Right lobe of liver (tissue), 6 donors: ENCODE data around the gene FCHSD1. TPM values are rescaled to one million over a fixed set of nuclear protein-coding genes. Genes with fewer than 3 reads are reported as not detected.

Experiments
- ATAC-seq, 4 donors: fragments of 200-7000 bp; cut with Tn5 transposase; one replicate each; pipeline ENCODE4 v1.9.1; 2020; ENCODE audit warnings: mild to moderate bottlenecking in 4 of 4, moderate library complexity in 4 of 4
- DNase-seq, 3 donors: peaks; one replicate each; pipeline ENCODE4 v3.0.0-alpha.2; 2020
- H3K27ac ChIP-seq, 3 donors: fragments of 200-600 bp; one replicate each; pipeline ENCODE4 v1.8.0; 2022
- H3K27me3 ChIP-seq, 2 donors: fragments of 200-600 bp; one replicate each; pipeline ENCODE4 v1.8.0; 2022
- H3K36me3 ChIP-seq, 4 donors: fragments of 200-600 bp; sonication (generic) in 1 of 4; one replicate each; pipeline versions ENCODE4 v1.5.1 to v1.8.0; 2017 to 2022; ENCODE audit warnings: control low read depth in 1 of 4
- H3K4me1 ChIP-seq, 4 donors: fragments of 200-600 bp; sonication (generic) in 1 of 4; one replicate each; pipeline versions ENCODE4 v1.5.1 to v1.8.0; 2017 to 2022; ENCODE audit warnings: control low read depth in 1 of 4
- H3K4me3 ChIP-seq, 3 donors: fragments of 200-600 bp; one replicate each; pipeline ENCODE4 v1.8.0; 2022
- H3K9me3 ChIP-seq, 4 donors: fragments of 200-600 bp; sonication (generic) in 1 of 4; one replicate each; pipeline versions ENCODE4 v1.5.1 to v1.8.0; 2017 to 2022; ENCODE audit warnings: control low read depth in 1 of 4
- POLR2A ChIP-seq: fragments of 450-650 bp; IDR thresholded peaks from one replicate; pipeline ENCODE4 v1.6.1; 2017; ENCODE audit warnings: antibody characterized with exemption, mild to moderate bottlenecking
- WGBS: methylation state at CpG from one replicate; pipeline ENCODE4 v1.1.6; 2018; ENCODE audit warnings: low coverage, low lambda C conversion rate; ENCODE audit not compliant: insufficient coverage; ENCODE audit errors: missing lambda C conversion rate; 5-methylcytosine and 5-hydroxymethylcytosine counted together
- intact Hi-C, 2 donors: fragments of 100-400 bp; cut with DNase I; formaldehyde crosslinking; loops; one replicate each; pipeline versions ENCODE4 v1.11.2 to v1.14.1; 2022
- total RNA-seq, 6 experiments: library from RNA; depleted of rRNA in 2 of 6; stranded (reverse); fragments of >200 nt in 2 of 6; fragmentation: NEBNext Ultra II Directional in 3 of 6; extraction: Animal tissue kit (Norgen Biotek cat#: 25700) in 3 of 6; gene quantifications; one replicate each; pipeline versions ENCODE4 v1.1.0 to v1.2.4, GENCODE V29; 2016 to 2023
- TF ChIP-seq, protein P1 (sequence below), 4 donors: fragments of 200-600 bp in 3 of 4; fragments of 450-650 bp in 1 of 4; IDR thresholded peaks; one replicate each; pipeline versions ENCODE4 v1.5.1 to v1.8.0; 2016 to 2022; ENCODE audit warnings: antibody characterized with exemption in 4 of 4, mild to moderate bottlenecking in 2 of 4
- donor health status: DM: no; HTN: yes; CAD: no.
- donor health status: DM: no; HTN: no; CAD: no.
- donor health status: DM: no; HTN: no; CAD: no.
- donor health status: DM: no; HTN: yes; CAD: no.
- donor health status: DM: no; HTN: yes; CAD: no.

FCHSD1 gene
- total RNA-seq, 6 experiments from 2014 or later: 0.77 to 6.4 (median 3.3) TPM

- 16% methylated on average over 1 of the region's 1 CpG for WGBS
- no peak for DNase-seq
- intact Hi-C loops: no loop called here
- Histone ChIP-seq H3K9me3 (no peaks in the 10 kb centered on the region), H3K36me3 (no peaks in the 10 kb centered on the region), H3K4me1 (peaks cover 0 to 80% (median 29%) of the 10 kb centered on the region in 4 donors), H3K27ac (peak overlapping the region; percentile 28 to 96 (median 71)), H3K27me3 (no peaks in the 10 kb centered on the region), H3K4me3 (peak overlapping the region in 1 of 3 donors; percentile 20)
- peak; percentile 81 to 92 (median 88) for ATAC-seq
- no peak for TF ChIP-seq POLR2A
- TF ChIP-seq, protein P1, sequence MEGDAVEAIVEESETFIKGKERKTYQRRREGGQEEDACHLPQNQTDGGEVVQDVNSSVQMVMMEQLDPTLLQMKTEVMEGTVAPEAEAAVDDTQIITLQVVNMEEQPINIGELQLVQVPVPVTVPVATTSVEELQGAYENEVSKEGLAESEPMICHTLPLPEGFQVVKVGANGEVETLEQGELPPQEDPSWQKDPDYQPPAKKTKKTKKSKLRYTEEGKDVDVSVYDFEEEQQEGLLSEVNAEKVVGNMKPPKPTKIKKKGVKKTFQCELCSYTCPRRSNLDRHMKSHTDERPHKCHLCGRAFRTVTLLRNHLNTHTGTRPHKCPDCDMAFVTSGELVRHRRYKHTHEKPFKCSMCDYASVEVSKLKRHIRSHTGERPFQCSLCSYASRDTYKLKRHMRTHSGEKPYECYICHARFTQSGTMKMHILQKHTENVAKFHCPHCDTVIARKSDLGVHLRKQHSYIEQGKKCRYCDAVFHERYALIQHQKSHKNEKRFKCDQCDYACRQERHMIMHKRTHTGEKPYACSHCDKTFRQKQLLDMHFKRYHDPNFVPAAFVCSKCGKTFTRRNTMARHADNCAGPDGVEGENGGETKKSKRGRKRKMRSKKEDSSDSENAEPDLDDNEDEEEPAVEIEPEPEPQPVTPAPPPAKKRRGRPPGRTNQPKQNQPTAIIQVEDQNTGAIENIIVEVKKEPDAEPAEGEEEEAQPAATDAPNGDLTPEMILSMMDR (IDR thresholded peaks at IDR 0.05): no peak
Measured at GRCh38 chr5:141608557-141608956, 42.7 kb downstream of the FCHSD1 start.

GRCh38 chr5:141608046-141608445 is 43.2 kb downstream of the FCHSD1 start:
- no peak for TF ChIP-seq POLR2A
- TF ChIP-seq, protein P1 (IDR thresholded peaks at IDR 0.05): no peak
- H3K4me3 ChIP-seq: no peak overlapping the region
- intact Hi-C loops: no loop called here
- no peaks in the 10 kb centered on the region for H3K36me3 ChIP-seq
- H3K27ac ChIP-seq: peak overlapping the region; percentile 28 to 96 (median 71)
- WGBS: 39% methylated on average over 2 of the region's 2 CpGs
- H3K4me1 ChIP-seq: peaks cover 0 to 75% (median 28%) of the 10 kb centered on the region in 4 donors
- no peak for DNase-seq
- H3K9me3 ChIP-seq: no peaks in the 10 kb centered on the region
- ATAC-seq: no peak
- no peaks in the 10 kb centered on the region for H3K27me3 ChIP-seq

DNA sequence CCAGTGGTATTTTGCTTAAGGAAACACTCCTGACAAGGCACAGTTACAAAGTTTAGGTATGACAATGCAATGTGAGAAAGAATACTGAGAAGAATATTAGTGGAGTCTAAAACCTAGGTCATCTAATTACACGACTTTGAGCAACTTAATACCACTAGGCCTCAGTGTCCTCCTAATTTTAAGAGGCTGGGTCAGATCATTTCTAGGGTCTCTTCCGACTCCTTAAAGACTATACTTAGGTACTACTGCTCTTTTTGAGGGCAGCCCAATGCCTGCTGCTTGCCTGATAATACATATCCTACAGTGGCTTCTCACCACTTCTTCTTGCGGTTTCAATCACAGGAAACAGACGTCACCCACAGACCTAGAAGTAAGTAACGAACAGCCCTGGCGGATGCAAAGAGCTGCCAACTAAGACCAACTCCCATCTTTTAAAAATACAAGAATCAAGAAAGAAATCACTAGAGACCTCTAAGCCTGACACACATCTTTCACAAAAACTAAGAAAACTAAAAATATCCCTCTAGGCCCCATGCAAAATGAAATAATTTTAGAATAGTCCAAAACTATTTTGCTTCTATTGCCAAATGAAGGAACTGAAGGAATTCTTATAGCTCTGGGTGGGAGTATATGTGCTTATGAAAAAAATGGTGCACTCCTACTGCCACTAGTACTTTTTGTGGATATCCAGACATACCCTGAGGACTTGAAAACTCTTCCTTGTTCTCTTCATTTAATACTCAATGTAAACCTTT is 45.5 kb downstream of the FCHSD1 start:
- Histone ChIP-seq H3K36me3 (no peaks in the 10 kb centered on the region), H3K27ac (peak overlapping the region in 2 of 3 donors; percentile 10 to 16), H3K4me3 (no peak overlapping the region), H3K9me3 (no peaks in the 10 kb centered on the region), H3K4me1 (peaks cover 0 to 64% (median 24%) of the 10 kb centered on the region in 4 donors), H3K27me3 (no peaks in the 10 kb centered on the region)
- intact Hi-C loops: no loop called here
- 55% methylated on average over 6 of the region's 6 CpGs for WGBS
- DNase-seq (peak in 1 of 3 donors; percentile 27), ATAC-seq (peak; percentile 41 to 59 (median 53))
- no peak for TF ChIP-seq POLR2A
- TF ChIP-seq, protein P1 (IDR thresholded peaks at IDR 0.05): no peak

- no peaks in the 10 kb centered on the region for H3K27me3 ChIP-seq
Measured at GRCh38 chr5:141603923-141604717, 47.1 kb downstream of the FCHSD1 start.

More at GRCh38 chr5:141603923-141604717, 47.1 kb downstream of the FCHSD1 start:
- TF ChIP-seq, protein P1 (IDR thresholded peaks at IDR 0.05): no peak
- TF ChIP-seq POLR2A: no peak
- Histone ChIP-seq H3K36me3 (no peaks in the 10 kb centered on the region), H3K27ac (peak overlapping the region in 1 of 3 donors; percentile 1), H3K4me3 (no peak overlapping the region), H3K4me1 (peaks cover 0 to 69% (median 22%) of the 10 kb centered on the region in 4 donors), H3K9me3 (no peaks in the 10 kb centered on the region)
- intact Hi-C loops: no loop called here
- 26% methylated on average over 5 of the region's 6 CpGs for WGBS
- ATAC-seq: peak; percentile 41 to 70 (median 55)
- DNase-seq: no peak
